Activated T-cell treated with anti-CD3 and anti-CD28 coated beads for 48 hours (primary cell): ENCODE data around the gene SMIM12.
"Not testable (repeated sequence)": the region's sequence is repeated elsewhere in the genome, so short reads cannot be mapped to it uniquely, and the experiment has no call there.

Source experiments
- DNase-seq: peaks from one replicate; pipeline ENCODE4 v3.0.0-alpha.2; 2020; ENCODE audit warnings: low read depth

Gene SMIM12

GRCh38 chr1:34843392-34844251 lies 15.9 kb downstream of the SMIM12 start:
- no peak for DNase-seq

- DNase-seq: no peak
These were observed 16.6 kb downstream of the SMIM12 start for GRCh38 chr1:34842952-34843371.

GRCh38 chr1:34842073-34842472 lies 17.5 kb downstream of the SMIM12 start:
- DNase-seq: no peak

GRCh38 chr1:34840426-34840825 lies 19.1 kb downstream of the SMIM12 start:
- DNase-seq: no peak

GRCh38 chr1:34839526-34840305 lies 19.8 kb downstream of the SMIM12 start:
- DNase-seq: no peak

GRCh38 chr1:34833711-34834110 lies 25.8 kb downstream of the SMIM12 start:
- no peak for DNase-seq

- no peak for DNase-seq
These were observed 27.8 kb downstream of the SMIM12 start for GRCh38 chr1:34831721-34832246.

- DNase-seq: no peak
These were observed 30.3 kb downstream of the SMIM12 start for GRCh38 chr1:34829250-34829649.

- no peak for DNase-seq
These were observed 30.9 kb downstream of the SMIM12 start for GRCh38 chr1:34828611-34829010.

- DNase-seq: no peak
These were observed 32.1 kb downstream of the SMIM12 start for GRCh38 chr1:34827341-34827941.

GRCh38 chr1:34825455-34826091 lies 34.0 kb downstream of the SMIM12 start:
- DNase-seq: no peak

GRCh38 chr1:34824817-34825454 lies 34.6 kb downstream of the SMIM12 start:
- no peak for DNase-seq

GRCh38 chr1:34822202-34822601 lies 37.3 kb downstream of the SMIM12 start:
- DNase-seq: no peak

GRCh38 chr1:34818862-34819261 lies 40.7 kb downstream of the SMIM12 start:
- DNase-seq: not testable (repeated sequence)

- no peak for DNase-seq
These were observed 42.8 kb downstream of the SMIM12 start for GRCh38 chr1:34816778-34817177.

- DNase-seq: no peak
These were observed 43.2 kb downstream of the SMIM12 start for GRCh38 chr1:34816332-34816731.

- not testable (repeated sequence) for DNase-seq
These were observed 48.8 kb downstream of the SMIM12 start for GRCh38 chr1:34810781-34811180.

GRCh38 chr1:34808051-34808810 lies 51.3 kb downstream of the SMIM12 start:
- no peak for DNase-seq

GRCh38 chr1:34806396-34806795 lies 53.2 kb downstream of the SMIM12 start:
- DNase-seq: no peak

- DNase-seq: no peak
These were observed 55.8 kb downstream of the SMIM12 start for GRCh38 chr1:34803770-34804169.
